Stimulated activated CD4-positive, alpha-beta T cell treated with anti-CD3 and anti-CD28 coated beads, Interleukin-1b, Interleukin-23, amount 100 ng/mL, for 24 hours (primary cell): ENCODE measurements around the gene GLYATL1.

ENCODE experiments used
- DNase-seq, 4 experiments: peaks; one replicate each; pipeline ENCODE4 v3.0.0-alpha.2; 2020; ENCODE audit warnings: low read depth in 4 of 4, low spot score in 1 of 4

Gene GLYATL1

GRCh38 chr11:58939277-58939676, at the start of gene GLYATL1:
GLYATL1 (plus strand) TSS chr11:58939488; CDS start chr11:58947088, 7,600 bp downstream.
- DNase-seq: no peak

- DNase-seq: no peak
Measured at GRCh38 chr11:58893899-58894298, 45.4 kb upstream of the GLYATL1 start.

GRCh38 chr11:58898106-58898505, 41.2 kb upstream of the GLYATL1 start:
- no peak for DNase-seq

GRCh38 chr11:58900479-58901420, 38.5 kb upstream of the GLYATL1 start:
- DNase-seq: peak in 1 of 4 experiments; percentile 25

GRCh38 chr11:58902881-58903280, 36.4 kb upstream of the GLYATL1 start:
- no peak for DNase-seq

GRCh38 chr11:58905011-58905720, 34.1 kb upstream of the GLYATL1 start:
- no peak for DNase-seq

- DNase-seq: no peak
Measured at GRCh38 chr11:58905721-58906547, 33.4 kb upstream of the GLYATL1 start.

GRCh38 chr11:58907780-58908179, 31.5 kb upstream of the GLYATL1 start:
- DNase-seq: no peak

- no peak for DNase-seq
Measured at GRCh38 chr11:58912124-58912523, 27.2 kb upstream of the GLYATL1 start.

- no peak for DNase-seq
Measured at GRCh38 chr11:58913685-58914084, 25.6 kb upstream of the GLYATL1 start.

- no peak for DNase-seq
Measured at GRCh38 chr11:58914821-58915543, 24.3 kb upstream of the GLYATL1 start.

GRCh38 chr11:58916637-58917036, 22.7 kb upstream of the GLYATL1 start:
- no peak for DNase-seq

- DNase-seq: no peak
Measured at GRCh38 chr11:58917159-58917783, 22.0 kb upstream of the GLYATL1 start.

GRCh38 chr11:58919561-58919960, 19.7 kb upstream of the GLYATL1 start:
- no peak for DNase-seq

- no peak for DNase-seq
Measured at GRCh38 chr11:58919980-58920379, 19.3 kb upstream of the GLYATL1 start.

GRCh38 chr11:58921778-58922390, 17.4 kb upstream of the GLYATL1 start:
- DNase-seq: no peak

GRCh38 chr11:58922479-58922878, 16.8 kb upstream of the GLYATL1 start:
- DNase-seq: no peak

GRCh38 chr11:58923300-58923788, 15.9 kb upstream of the GLYATL1 start:
- DNase-seq: no peak

- DNase-seq: no peak
Measured at GRCh38 chr11:58924230-58924629, 15.1 kb upstream of the GLYATL1 start.

- DNase-seq: no peak
Measured at GRCh38 chr11:58926251-58926650, 13.0 kb upstream of the GLYATL1 start.
